ENCODE measurements around the gene C4orf50.

C4orf50 gene

DNA sequence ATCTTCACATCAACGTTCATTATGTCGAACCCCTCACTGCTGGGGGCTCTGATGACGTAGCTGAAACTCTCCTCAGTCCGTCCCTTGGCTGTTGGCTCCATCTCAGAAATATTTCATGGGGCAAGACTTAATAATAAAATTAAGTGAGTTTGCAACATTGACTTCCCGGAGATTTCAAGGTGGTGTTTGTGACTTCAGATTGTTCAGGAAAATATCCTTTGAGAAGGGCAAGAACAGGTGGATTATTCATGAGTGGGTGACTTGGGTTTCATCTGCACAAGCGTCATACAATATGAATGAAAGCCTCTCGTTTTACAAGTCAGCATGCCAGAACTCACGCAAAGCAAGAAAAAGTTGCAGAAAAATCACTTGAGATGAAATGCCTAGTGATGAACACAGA, at the start of gene C4orf50:
TSS of gene C4orf50 (minus strand) at position 101 of the 400 bp plus-strand sequence.
- DNase-seq: no peak

GRCh38 chr4:6065934-6066590, 47.8 kb upstream of the C4orf50 start:
- no peak for DNase-seq

GRCh38 chr4:6065166-6065565, 46.9 kb upstream of the C4orf50 start:
- DNase-seq: no peak

GRCh38 chr4:6064383-6064782, 46.2 kb upstream of the C4orf50 start:
- DNase-seq: no peak

- DNase-seq: no peak
Measured at GRCh38 chr4:6063684-6064083, 45.5 kb upstream of the C4orf50 start.

GRCh38 chr4:6062133-6062532, 43.9 kb upstream of the C4orf50 start:
- DNase-seq: no peak

GRCh38 chr4:6059375-6059805, 41.2 kb upstream of the C4orf50 start:
- no peak for DNase-seq

GRCh38 chr4:6058531-6059374, 40.5 kb upstream of the C4orf50 start:
- no peak for DNase-seq

DNA sequence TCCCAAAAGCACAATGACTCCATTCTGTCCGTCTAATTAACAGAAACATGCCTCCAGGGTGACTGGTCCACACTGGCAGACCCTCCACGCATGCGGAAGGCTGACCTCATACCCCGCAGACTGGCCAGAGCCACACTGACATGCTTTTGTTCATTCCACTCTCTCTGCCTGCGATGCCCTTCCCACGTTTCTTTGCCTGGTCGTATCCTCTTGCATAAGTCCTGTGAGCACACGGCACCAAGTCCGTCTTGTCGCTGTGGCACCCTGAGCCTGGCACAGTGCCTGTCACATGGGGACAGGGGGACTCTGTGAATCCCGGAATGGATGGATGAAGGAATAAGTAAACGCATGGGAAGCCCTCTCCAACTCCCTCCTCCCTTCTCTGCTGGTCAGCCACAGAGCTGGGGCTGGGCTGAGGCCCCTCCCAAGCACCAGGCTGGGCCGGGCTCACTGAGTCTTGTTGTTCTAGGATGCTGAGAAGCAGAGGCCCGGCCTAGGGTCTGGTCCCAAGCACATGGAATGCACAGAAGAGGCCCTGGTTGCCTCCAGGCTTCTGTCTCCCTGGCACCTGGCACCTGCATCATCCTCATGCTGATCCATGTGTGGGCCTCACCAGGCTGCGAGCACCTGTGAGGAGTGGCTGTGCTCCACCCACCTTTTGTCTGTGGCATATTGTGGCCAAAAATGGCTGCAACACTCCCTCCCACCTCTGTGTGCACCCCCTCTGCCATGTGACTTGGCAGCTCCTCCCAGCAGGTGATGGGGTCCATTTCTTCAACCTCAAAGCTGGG, 38.9 kb upstream of the C4orf50 start:
- no peak for DNase-seq

DNA sequence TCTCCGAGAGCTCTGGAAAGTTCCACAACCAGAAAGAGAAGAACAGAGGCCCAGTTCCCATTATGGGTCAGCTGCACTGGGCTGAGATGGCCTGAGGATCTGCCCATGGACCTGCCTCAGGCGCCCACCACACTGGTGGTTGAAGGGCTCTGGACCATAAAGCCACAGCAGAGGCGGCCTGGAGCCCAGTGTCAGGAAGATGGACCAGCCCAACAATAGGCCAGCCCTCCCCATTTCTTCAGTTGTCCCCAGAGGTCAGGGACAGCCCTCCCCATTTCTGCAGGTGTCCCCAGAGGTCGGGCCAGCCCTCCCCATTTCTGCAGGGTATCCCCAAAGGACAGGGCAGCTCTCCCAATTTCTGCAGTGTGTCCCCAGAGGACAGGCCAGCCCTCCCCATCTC, 37.2 kb upstream of the C4orf50 start:
- DNase-seq: no peak

DNA sequence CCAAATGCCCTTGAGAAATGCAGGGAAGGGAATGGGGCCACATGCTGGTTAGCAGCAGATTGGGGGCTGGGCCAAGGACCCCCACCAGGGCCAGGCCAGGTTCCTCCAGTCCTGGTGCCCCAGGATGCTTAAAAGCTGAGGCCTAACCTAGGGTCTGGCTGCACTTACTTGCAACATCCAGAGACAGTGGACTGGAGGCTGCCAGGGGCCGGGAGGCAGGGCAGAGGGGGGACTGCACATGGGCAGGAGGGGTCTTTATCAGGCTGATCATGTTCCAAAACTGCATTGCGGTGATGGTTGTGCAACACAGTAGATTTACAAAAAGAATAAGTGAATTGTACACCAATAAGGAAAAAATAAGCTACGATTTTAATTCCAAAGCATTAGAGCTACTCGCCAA, 36.8 kb upstream of the C4orf50 start:
- DNase-seq: no peak

GRCh38 chr4:6054162-6054922, 36.1 kb upstream of the C4orf50 start:
- DNase-seq: no peak

GRCh38 chr4:6052679-6053078, 34.4 kb upstream of the C4orf50 start:
- DNase-seq: no peak

- no peak for DNase-seq
Measured at GRCh38 chr4:6050551-6050950, 32.3 kb upstream of the C4orf50 start.

DNA sequence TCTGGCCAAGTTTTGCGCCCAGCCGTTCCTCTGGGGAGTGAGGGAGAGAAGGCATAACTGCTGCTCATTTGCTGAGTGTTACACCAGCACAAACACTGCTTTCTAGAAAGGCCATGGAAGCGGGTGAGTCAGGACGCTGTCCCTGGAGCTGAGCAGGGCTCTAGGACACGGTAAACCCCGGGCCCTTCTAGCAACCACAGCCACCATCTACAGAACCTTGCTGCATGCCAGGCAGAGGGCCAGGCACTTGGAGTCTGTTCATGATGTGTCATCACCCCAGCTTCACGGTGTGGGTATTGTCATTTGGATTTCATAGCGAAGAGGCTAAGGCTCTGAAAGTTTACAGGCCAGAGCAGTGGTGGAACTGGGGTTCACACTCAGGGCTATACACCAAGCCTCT, 31.8 kb upstream of the C4orf50 start:
- DNase-seq: no peak

- DNase-seq: no peak
Measured at GRCh38 chr4:6049278-6049677, 31.0 kb upstream of the C4orf50 start.

DNA sequence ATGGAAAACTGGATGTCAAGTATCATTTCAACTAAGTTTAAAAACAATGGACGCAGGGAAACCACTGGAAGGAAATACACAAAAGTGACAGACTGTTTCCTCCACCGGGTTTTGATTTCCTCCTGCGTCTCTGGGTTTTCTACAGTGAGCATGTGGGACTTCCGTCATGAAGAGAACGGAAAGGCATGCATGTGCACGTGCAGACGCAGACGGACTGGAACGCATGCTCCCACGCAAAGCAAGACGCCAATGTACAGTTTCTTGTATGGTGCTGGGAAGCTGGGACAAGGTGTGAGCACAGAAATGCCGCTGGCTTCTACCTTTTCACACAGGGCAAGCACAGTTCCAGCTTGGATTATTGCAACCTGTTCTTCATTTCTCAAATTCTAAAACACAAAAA, 30.3 kb upstream of the C4orf50 start:
- DNase-seq: no peak

GRCh38 chr4:6047130-6047673, 29.0 kb upstream of the C4orf50 start:
- DNase-seq: peak; percentile 31

DNA sequence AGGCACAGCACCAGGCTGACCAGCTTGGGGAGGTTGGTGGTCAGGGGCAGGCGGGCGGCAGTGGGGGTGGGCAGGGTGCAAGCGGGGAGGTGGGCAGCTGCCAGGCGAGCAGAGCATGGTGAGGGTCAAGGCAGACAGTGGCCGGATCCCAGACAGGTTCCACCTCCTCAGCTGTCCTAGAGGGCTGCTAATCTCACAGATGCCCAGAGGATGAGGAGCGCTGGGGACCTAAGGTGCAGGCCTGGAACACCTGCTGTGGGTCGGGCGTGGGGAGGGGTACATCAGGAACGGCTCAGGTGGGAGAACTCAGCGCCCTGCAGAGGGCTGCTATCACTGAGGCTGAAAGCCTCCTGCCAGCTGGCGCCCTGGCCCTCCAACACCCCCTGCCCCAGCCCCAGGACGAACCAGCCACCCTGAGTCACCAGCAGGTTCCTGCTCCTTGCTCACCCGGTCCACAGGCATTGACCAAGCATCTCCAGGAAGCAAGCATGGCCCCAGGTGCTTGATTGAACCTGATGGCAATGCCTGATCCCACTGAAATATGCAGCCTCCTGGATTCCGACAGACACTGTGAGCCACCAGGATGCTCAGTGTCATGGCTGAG, 28.4 kb upstream of the C4orf50 start:
- no peak for DNase-seq

GRCh38 chr4:6044805-6045204, 26.6 kb upstream of the C4orf50 start:
- DNase-seq: no peak

DNA sequence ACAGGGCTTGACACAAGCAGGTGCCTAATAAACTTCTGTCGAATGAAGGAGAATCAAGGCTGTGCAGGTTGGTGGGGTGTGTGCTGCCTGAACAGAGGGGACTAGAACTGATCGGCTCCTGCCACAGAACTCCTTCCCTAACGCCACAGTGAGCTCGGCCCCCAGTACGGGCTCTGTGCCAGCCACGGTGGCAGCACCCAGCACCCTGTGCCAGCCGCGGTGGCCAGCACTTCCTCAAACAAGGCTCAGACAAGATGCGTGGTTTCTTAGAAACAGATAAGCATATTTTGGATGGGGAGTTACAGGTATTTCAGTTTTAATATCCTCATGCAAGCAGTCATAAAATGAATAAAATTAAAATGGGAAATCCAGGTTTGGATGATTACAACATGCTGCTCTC, 26.0 kb upstream of the C4orf50 start:
- no peak for DNase-seq

DNA sequence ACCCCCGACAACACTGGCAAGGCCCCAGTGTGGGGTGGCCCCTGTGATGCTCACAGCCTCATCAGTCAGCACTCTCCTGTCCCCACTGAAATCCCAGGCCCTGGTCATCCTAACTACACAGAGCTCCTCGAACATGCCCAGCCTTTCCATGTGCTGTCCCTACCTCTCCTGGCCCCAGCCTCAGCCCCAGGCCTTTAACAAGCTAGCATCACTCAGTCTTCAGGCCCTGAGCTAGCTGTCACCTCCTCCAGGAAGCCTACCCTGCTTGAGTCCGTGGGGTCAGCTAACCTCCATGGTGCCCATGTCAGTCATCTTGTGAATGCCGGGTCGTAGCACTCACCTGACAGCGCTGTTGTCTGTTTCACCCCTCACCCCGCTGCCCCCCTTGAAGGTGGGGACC, 25.6 kb upstream of the C4orf50 start:
- no peak for DNase-seq
